Lung (tissue), 12 donors: ENCODE results near the gene WNT4. TPM values are rescaled to one million over a fixed set of nuclear protein-coding genes. Genes with fewer than 3 reads are reported as not detected.

Experiments
- ATAC-seq: fragments of 200-7000 bp; cut with Tn5 transposase; one replicate; pipeline ENCODE4 v1.9.1; 2020; ENCODE audit warnings: moderate number of reproducible peaks; ENCODE audit not compliant: insufficient read depth, low FRiP score
- DNase-seq, 3 donors: peaks; one replicate each; pipeline ENCODE4 v3.0.0-alpha.2; 2013 to 2017
- H3K27ac ChIP-seq, 2 donors: one replicate each; pipeline ENCODE4 v1.5.1; 2013; ENCODE audit warnings: mild to moderate bottlenecking in 2 of 2, moderate library complexity in 2 of 2, control low read depth in 1 of 2, inconsistent platforms in 1 of 2, low read depth in 1 of 2, low read length in 1 of 2
- H3K27me3 ChIP-seq, 3 donors: one replicate each; pipeline ENCODE4 v1.5.1; 2013; ENCODE audit warnings: low read length in 2 of 3; ENCODE audit not compliant: control insufficient read depth in 3 of 3, insufficient read depth in 3 of 3
- H3K36me3 ChIP-seq, 4 donors: one replicate each; pipeline ENCODE4 v1.5.1; 2013; ENCODE audit warnings: low read length in 4 of 4, mild to moderate bottlenecking in 1 of 4, moderate library complexity in 1 of 4; ENCODE audit not compliant: control insufficient read depth in 4 of 4, insufficient read depth in 4 of 4
- H3K4me1 ChIP-seq, 5 donors: one replicate each; pipeline ENCODE4 v1.5.1; 2013; ENCODE audit warnings: low read length in 5 of 5, mild to moderate bottlenecking in 2 of 5, moderate library complexity in 1 of 5; ENCODE audit not compliant: control insufficient read depth in 5 of 5, insufficient read depth in 5 of 5
- H3K4me3 ChIP-seq: one replicate; pipeline ENCODE4 v1.5.1; 2013; ENCODE audit warnings: mild to moderate bottlenecking, control low read depth, moderate library complexity
- H3K9ac ChIP-seq, 2 donors: one replicate each; pipeline ENCODE4 v1.5.1; 2013; ENCODE audit warnings: low read length in 2 of 2, control low read depth in 1 of 2; ENCODE audit not compliant: insufficient read depth in 1 of 2
- H3K9me3 ChIP-seq, 4 donors: one replicate each; pipeline ENCODE4 v1.5.1; 2013; ENCODE audit warnings: low read length in 3 of 4, mild to moderate bottlenecking in 1 of 4, moderate library complexity in 1 of 4; ENCODE audit not compliant: control insufficient read depth in 4 of 4, insufficient read depth in 3 of 4
- WGBS, 2 donors: extraction: QIAGEN DNeasy Blood & Tissue Kit; methylation state at CpG; one replicate each; pipeline ENCODE4 v1.1.7; 2013; 5-methylcytosine and 5-hydroxymethylcytosine counted together
- polyA plus RNA-seq, 2 donors: library from polyadenylated mRNA; stranded (reverse); fragments of 200-250 nt; gene quantifications; one replicate each; pipeline ENCODE4 v1.2.1, GENCODE V29; 2013
- total RNA-seq, 2 donors: library from RNA; depleted of rRNA in 1 of 2; stranded (reverse); fragments of >200 nt in 1 of 2; gene quantifications; one replicate each; pipeline ENCODE4 v1.2.1, GENCODE V29; 2014 to 2021
- TF ChIP-seq, protein P1 (sequence below): IDR thresholded peaks from 2 replicates; pipeline ENCODE4 v1.5.1; 2012; ENCODE audit warnings: mild to moderate bottlenecking; ENCODE audit errors: control extremely low read depth, extremely low read depth
- donor health status: control.
- donor health status: control.
- donor health status: Bipolar disorder and iron deficiency.
- donor health status: healthy.
- donor health status: DM: yes; HTN: yes; CAD: no.

WNT4 gene
- total and polyA plus RNA-seq, 4 donors: 0.94 to 4.2 (median 2.2) TPM

DNA sequence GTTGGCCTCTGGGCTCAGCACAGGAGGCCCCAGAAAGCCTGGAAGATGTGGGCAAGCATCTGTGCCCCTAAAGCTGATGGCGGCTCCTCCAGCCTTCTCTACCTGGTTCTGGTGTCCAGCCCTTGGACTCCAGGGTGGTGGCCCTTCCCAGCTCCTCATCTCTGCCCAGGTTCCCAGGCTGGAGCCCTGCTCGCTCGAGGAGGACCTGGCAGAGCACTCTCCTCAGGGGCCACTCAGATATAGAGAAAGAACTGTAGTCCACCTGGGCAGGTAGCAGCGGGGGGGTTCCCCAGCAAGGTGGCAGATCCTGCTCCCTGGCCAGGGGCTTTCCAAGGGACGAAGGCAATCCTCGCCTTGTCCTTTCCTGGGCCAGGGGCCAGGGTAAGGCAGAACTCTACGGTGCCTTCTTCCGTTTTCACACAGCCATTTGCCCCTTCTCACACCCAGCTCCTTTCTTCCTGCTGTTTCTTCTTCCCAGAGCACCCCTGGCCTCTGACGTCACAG, 18.9 kb downstream of the WNT4 start:
- DNase-seq (no peak), ATAC-seq (no peak)
- H3K4me1 ChIP-seq: peaks cover 0 to 4% (median 0%) of the 10 kb centered on the region in 5 donors
- peaks cover 0 to 10% (median 0%) of the 10 kb centered on the region in 4 donors for H3K36me3 ChIP-seq
- H3K27ac ChIP-seq: no peak overlapping the region
- TF ChIP-seq, protein P1, sequence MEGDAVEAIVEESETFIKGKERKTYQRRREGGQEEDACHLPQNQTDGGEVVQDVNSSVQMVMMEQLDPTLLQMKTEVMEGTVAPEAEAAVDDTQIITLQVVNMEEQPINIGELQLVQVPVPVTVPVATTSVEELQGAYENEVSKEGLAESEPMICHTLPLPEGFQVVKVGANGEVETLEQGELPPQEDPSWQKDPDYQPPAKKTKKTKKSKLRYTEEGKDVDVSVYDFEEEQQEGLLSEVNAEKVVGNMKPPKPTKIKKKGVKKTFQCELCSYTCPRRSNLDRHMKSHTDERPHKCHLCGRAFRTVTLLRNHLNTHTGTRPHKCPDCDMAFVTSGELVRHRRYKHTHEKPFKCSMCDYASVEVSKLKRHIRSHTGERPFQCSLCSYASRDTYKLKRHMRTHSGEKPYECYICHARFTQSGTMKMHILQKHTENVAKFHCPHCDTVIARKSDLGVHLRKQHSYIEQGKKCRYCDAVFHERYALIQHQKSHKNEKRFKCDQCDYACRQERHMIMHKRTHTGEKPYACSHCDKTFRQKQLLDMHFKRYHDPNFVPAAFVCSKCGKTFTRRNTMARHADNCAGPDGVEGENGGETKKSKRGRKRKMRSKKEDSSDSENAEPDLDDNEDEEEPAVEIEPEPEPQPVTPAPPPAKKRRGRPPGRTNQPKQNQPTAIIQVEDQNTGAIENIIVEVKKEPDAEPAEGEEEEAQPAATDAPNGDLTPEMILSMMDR: no peak
- no peak overlapping the region for H3K9ac ChIP-seq
- H3K9me3 ChIP-seq: no peaks in the 10 kb centered on the region
- no peaks in the 10 kb centered on the region for H3K27me3 ChIP-seq
- 78 to 95% methylated on average over 9 of the region's 9 CpGs for WGBS, 2 donors
- no peak overlapping the region for H3K4me3 ChIP-seq

DNA sequence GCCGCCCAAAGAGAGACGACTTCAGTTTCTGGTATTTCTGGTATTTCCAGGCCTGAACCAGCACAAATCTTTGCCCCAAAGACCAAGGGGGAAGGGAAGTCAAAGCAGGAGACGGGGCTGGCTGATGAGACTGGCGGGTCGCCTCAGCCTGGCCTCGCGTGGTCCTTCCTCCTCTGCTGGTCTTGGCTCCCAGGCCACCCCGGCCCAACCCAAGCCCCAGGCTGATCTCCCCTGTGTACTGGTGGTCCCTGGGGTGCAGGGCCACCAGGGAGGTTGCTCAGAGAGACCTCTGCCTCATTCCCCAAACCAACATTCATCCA, 19.9 kb downstream of the WNT4 start:
- no peaks in the 10 kb centered on the region for H3K9me3 ChIP-seq
- 82 to 84% methylated on average over 8 of the region's 8 CpGs for WGBS, 2 donors
- H3K27ac ChIP-seq: no peak overlapping the region

DNA sequence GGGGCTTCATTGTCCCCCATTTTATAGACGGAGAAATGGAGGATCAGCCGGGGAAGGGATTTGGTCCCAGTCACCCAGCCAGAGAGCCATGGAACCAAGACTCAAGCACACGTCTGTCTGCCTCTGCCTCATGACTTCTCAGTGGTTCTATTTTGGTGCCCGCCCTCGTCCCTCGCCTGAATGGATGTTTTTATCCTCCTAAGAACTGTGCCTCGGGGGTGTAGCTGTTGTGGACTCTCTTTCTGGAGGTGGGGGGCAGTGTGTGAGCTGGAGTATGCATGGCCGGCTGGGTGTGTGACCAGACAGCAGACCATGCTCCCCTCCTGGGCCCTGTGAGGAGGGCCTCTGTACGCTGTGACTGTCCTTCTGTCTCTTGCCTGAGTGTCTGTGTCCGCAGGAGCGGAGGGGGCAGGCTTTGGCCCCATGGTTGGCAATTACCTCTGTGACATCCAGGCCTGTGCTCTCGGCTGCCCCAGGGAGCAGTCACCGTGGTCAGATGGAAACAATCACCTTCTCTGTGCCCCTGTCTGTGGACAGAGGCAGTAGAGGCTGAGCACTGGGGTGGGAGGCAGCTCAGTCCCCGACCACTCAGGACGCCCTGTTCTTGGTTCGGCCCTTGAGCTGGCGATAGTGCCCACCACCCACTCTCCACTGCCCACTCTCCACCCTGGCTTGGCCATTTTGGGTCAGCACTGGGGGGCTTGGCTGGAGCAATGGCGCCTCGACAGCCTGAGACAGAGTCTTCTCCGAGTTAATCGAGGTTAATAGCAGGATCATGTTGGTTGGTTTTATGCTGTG, 20.4 kb downstream of the WNT4 start:
- Histone ChIP-seq H3K9ac (no peak overlapping the region), H3K27ac (no peak overlapping the region), H3K27me3 (no peaks in the 10 kb centered on the region), H3K4me1 (peaks cover 0 to 6% (median 0%) of the 10 kb centered on the region in 5 donors), H3K9me3 (no peaks in the 10 kb centered on the region), H3K36me3 (peaks cover 0 to 15% (median 0%) of the 10 kb centered on the region in 4 donors), H3K4me3 (no peak overlapping the region)
- DNase-seq (no peak), ATAC-seq (no peak)
- 91 to 92% methylated on average over 21 of the region's 21 CpGs for WGBS, 2 donors
- TF ChIP-seq, protein P1: no peak

More for the DNA sequence above, 19.9 kb downstream of the WNT4 start:
- TF ChIP-seq, protein P1: no peak
- Histone ChIP-seq H3K9ac (no peak overlapping the region), H3K27me3 (no peaks in the 10 kb centered on the region), H3K4me3 (no peak overlapping the region), H3K36me3 (peaks cover 0 to 14% (median 0%) of the 10 kb centered on the region in 4 donors), H3K4me1 (peaks cover 0 to under 1% (median 0%) of the 10 kb centered on the region in 5 donors)
- DNase-seq: peak in 1 of 3 donors; percentile 64
- ATAC-seq: no peak
